GM12801 (cell line): Measurements from ENCODE around the gene ADGRA3.

ENCODE experiments used
- TF ChIP-seq, protein P1 (sequence below): IDR thresholded peaks from one replicate; pipeline ENCODE4 v1.5.1; 2011; ENCODE audit warnings: control low read depth; ENCODE audit not compliant: insufficient read length; ENCODE audit errors: extremely low read depth

Gene ADGRA3

DNA sequence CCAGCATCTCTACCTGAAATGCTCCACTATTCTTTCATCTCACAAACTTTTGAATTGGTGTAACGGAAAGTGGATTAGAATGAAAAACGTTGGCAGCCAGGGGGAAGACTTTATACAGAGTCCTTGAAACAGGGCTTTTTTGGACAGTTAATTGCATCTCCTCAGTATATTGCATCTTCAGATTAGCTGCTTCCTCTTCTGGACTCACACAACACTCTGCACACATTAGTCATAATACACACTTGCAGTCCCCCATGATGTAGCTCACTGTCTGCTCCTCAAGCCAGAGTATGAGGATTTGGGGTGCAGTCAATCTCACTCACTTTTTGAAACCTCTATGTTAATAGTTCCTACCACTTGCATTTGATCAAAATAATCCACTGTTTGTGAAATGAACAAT lies 101.0 kb downstream of the ADGRA3 start:
- TF ChIP-seq, protein P1, sequence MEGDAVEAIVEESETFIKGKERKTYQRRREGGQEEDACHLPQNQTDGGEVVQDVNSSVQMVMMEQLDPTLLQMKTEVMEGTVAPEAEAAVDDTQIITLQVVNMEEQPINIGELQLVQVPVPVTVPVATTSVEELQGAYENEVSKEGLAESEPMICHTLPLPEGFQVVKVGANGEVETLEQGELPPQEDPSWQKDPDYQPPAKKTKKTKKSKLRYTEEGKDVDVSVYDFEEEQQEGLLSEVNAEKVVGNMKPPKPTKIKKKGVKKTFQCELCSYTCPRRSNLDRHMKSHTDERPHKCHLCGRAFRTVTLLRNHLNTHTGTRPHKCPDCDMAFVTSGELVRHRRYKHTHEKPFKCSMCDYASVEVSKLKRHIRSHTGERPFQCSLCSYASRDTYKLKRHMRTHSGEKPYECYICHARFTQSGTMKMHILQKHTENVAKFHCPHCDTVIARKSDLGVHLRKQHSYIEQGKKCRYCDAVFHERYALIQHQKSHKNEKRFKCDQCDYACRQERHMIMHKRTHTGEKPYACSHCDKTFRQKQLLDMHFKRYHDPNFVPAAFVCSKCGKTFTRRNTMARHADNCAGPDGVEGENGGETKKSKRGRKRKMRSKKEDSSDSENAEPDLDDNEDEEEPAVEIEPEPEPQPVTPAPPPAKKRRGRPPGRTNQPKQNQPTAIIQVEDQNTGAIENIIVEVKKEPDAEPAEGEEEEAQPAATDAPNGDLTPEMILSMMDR: no peak

DNA sequence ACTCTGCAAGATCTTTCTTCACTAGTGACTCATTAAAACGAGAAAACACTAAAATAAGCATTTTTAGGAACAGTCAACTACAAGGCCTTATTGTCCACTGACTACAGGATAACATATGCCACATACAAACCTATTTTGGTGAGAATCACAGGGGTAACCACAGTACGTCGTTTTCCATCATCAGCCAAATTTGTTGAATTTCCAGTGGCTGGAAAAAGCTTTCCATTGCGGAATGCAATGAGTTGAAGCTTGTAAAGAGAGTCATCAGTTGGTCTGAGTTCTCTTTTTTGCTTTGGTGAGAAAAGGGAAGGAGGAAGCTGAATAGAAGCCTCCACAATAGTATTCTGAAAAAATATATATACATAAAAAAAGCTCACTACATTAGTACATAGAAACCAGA lies 102.4 kb downstream of the ADGRA3 start:
- TF ChIP-seq, protein P1: no peak

DNA sequence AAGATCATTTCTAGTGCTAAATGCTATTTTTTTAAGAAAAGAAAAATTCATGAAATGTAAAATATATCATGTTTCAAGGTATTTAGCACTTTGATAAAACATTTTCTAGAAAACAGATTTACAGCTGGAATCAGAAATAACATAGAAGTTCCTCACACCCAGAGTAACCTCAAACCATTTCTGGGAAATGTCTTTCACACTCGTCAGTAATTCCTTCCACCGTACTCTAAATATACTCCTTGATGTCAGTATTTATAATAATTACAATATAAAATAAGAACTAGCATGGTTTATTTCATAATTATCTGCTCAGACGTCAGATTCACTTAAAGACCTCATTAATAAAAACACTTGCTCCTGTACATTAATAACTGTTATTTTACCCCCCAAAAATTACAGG lies 103.9 kb downstream of the ADGRA3 start:
- TF ChIP-seq, protein P1: no peak

DNA sequence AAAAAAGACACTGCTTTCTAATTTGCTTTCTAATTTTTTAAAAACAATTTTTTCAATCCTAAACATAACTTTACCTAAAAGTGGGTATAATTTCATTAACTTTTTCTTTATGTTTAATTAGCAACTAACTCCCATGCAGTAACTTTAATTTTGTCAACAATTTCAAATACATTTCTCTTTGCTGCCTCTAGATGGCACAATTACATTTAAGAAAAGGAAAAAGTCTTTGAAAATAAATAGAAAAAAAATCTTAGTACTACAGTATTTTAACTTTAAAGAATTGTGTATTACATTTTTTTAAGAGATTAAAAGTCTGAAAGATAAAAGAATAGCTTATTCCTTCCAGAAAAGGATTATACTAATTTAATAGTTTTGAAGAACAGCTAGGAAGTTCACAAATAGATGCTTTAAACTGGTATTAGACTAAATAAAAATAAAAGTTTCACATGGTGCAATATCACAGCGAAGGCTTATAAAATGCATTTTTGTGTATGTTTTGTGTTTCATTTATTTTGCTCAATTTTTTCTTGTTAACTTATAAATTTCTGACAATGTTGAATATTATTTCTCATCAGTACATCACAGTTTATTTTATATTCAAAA lies 105.1 kb downstream of the ADGRA3 start:
- TF ChIP-seq, protein P1: no peak

DNA sequence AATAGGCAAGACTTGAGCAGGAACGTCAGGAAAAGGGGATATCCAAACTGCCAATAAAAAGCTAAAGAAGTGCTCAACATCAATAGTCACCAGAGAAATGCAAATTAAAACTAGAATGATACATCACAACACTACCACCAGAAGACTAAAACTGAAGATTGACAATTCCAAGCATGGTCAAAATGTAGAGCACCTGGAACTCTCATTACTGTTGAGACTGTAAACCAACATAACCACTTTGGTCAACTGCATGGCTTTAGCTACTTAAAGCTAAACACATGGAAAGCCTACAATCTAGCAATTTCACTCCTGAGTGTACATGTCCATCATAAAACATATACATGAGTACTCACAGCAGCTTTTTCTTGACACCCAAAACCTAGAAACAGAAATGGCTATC lies 107.4 kb downstream of the ADGRA3 start:
- TF ChIP-seq, protein P1: no peak

DNA sequence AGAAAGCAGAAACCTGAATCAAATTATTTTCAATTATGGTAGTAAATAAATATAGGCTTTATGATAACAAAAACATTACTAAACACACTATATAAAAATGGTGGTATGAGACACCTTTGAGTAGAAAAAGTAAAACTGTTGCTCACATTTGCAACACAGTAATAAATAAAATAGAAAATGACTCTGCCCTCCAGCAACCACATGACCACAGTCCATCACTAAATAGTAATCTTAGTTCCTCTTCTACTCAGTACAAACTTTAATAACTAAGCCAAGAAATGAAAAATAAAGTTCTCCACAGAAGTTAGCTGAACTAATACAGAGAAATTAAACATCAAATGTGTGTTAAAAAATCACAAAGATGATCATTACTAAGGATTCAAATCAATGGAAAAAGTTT lies 108.5 kb downstream of the ADGRA3 start:
- TF ChIP-seq, protein P1: no peak

DNA sequence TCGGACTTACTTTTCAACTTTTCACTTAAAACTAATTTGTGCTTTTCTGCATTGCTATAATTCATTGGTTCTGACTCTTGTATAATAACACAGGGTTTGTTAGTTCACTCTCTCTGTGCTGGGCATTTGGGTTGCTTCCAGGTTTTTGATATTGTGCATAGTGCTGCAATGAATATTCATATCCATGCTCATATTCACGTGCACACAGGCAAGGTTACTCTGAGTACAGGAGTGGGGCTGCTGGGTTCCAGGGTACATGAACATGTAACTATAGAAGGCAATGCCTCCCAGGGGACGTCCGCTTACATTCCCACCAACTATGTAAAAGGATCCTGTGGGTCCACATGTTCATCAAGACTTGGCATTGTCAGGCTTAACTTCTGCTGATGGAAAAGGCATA lies 117.2 kb downstream of the ADGRA3 start:
- TF ChIP-seq, protein P1: no peak

DNA sequence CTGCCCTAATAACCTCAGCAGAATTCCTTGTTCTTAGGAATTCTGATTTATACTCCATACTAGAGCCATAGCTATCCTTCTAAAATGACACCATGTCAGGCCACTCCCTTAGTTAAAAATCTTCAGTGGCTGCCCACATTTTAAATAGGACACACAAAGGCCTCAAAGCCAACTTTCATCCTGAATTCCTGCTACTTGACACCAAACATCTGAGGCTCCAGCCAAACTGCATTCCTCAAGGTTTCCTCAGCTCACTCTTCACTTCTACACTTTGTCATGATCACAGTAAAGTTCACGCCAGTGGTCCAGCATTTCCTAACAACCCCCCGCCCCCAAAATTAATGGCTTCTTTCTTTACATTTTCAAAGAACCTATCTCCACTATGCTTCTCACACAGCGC lies 124.3 kb downstream of the ADGRA3 start:
- TF ChIP-seq, protein P1: no peak
